Measurements from ENCODE around the gene GPR158.

GPR158 gene

GRCh38 chr10:25398680-25399079, 223.9 kb downstream of the GPR158 start:
- FAIRE-seq (no peak), DNase-seq (ENCODE audit: insufficient read length, low spot score) (no peak)
- TF ChIP-seq, protein P1, sequence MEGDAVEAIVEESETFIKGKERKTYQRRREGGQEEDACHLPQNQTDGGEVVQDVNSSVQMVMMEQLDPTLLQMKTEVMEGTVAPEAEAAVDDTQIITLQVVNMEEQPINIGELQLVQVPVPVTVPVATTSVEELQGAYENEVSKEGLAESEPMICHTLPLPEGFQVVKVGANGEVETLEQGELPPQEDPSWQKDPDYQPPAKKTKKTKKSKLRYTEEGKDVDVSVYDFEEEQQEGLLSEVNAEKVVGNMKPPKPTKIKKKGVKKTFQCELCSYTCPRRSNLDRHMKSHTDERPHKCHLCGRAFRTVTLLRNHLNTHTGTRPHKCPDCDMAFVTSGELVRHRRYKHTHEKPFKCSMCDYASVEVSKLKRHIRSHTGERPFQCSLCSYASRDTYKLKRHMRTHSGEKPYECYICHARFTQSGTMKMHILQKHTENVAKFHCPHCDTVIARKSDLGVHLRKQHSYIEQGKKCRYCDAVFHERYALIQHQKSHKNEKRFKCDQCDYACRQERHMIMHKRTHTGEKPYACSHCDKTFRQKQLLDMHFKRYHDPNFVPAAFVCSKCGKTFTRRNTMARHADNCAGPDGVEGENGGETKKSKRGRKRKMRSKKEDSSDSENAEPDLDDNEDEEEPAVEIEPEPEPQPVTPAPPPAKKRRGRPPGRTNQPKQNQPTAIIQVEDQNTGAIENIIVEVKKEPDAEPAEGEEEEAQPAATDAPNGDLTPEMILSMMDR (IDR thresholded peaks at IDR 0.05; ENCODE audit: insufficient read depth, missing control alignments), result no peak

- FAIRE-seq, result no peak
- TF ChIP-seq, protein P1 (IDR thresholded peaks at IDR 0.05; ENCODE audit: insufficient read depth, missing control alignments), result no peak
These were observed 231.1 kb downstream of the GPR158 start for GRCh38 chr10:25405871-25406270.

GRCh38 chr10:25417611-25418010, 242.8 kb downstream of the GPR158 start:
- TF ChIP-seq, protein P1 (IDR thresholded peaks at IDR 0.05; ENCODE audit: insufficient read depth, missing control alignments), result no peak
- no peak for DNase-seq (ENCODE audit: insufficient read length, low spot score)
- no peak for FAIRE-seq

More at GRCh38 chr10:25405871-25406270, 231.1 kb downstream of the GPR158 start:
- DNase-seq (ENCODE audit: insufficient read length, low spot score), result no peak

DNA sequence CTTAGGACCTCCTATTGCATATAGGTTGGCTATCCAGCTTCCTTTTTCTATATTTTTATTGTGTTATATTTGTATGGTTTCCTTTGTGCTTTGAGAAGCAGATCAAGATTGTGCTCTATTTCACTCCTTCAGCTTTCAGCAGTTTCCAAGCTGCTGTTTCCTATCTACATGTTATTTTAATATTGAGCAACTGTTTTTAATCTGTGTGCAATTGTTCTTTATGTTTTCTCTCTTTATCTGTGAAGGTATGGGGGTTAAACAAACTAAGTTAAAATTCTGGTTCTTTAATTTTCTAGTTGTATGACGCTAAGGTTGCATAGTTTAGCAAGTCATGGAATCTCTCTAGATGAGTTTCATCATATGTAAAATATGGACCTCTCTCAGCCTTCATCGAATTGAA, 251.0 kb downstream of the GPR158 start:
- no peak for FAIRE-seq
- TF ChIP-seq, protein P1 (IDR thresholded peaks at IDR 0.05; ENCODE audit: insufficient read depth, missing control alignments), result no peak
- no peak for DNase-seq (ENCODE audit: insufficient read length, low spot score)

- DNase-seq (ENCODE audit: insufficient read length, low spot score) (no peak), FAIRE-seq (no peak)
These were observed 261.6 kb downstream of the GPR158 start for GRCh38 chr10:25436431-25436830.

DNA sequence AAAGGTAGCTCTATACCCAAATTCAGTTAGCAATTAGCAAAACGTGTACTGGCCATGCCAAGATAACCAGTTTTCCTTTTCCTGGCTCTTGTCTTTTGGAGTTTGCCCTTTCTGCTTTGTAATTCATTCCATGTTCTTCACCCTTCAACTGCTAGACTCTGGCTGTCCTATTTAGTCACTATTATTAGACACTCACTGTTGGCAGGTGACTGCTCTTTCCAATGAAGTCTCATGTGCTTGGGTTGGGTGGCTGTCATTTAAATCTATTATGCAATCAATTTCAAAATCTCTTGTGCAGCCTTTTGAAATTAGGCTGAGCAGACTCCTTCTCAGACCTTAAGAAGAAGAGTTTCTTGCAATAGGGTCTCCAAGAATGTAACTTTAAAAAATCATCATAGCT, 266.5 kb downstream of the GPR158 start:
- no peak for DNase-seq (ENCODE audit: insufficient read length, low spot score)
- TF ChIP-seq, protein P1 (IDR thresholded peaks at IDR 0.05; ENCODE audit: insufficient read depth, missing control alignments), result no peak
- FAIRE-seq, result no peak

More at GRCh38 chr10:25436431-25436830, 261.6 kb downstream of the GPR158 start:
- TF ChIP-seq, protein P1 (IDR thresholded peaks at IDR 0.05; ENCODE audit: insufficient read depth, missing control alignments), result no peak

DNA sequence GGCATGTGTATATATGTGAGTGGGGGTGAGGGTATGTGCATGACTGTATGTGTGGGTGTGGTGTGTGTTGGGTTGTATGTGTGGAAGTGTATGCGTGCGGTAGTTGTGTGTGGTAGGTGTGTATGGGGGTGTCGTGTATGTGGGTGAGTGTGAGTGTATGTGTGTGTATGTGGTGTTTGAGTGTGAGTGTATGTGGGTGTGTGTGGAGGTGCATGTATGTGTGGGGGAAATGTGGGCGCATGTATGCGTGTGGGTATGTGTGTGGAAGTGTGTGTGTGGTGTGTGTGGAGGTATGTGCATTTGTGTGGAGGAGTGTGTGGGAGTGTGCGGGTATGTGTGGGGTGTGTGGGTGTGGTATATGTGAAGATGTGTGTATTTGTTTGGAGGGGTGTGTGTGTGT, 269.5 kb downstream of the GPR158 start:
- TF ChIP-seq, protein P1 (IDR thresholded peaks at IDR 0.05; ENCODE audit: insufficient read depth, missing control alignments), result no peak
- no peak for FAIRE-seq
- DNase-seq (ENCODE audit: insufficient read length, low spot score), result no peak
